ENCODE data around the gene TBC1D10B.
"Not testable (repeated sequence)": the region's sequence is repeated elsewhere in the genome, so short reads cannot be mapped to it uniquely, and the experiment has no call there.

TBC1D10B gene

GRCh38 chr16:30355144-30355953, 14.9 kb downstream of the TBC1D10B start, which contains the start of gene CD2BP2:
CD2BP2 (minus strand) TSS chr16:30355308; CDS start chr16:30354681, 627 bp downstream.
- DNase-seq (ENCODE audit: low read depth) = peak; percentile 82

GRCh38 chr16:30354423-30355143, 15.7 kb downstream of the TBC1D10B start:
- DNase-seq (ENCODE audit: low read depth) = no peak

- no peak for DNase-seq (ENCODE audit: low read depth)
These were observed 16.7 kb downstream of the TBC1D10B start for GRCh38 chr16:30353438-30354129.

DNA sequence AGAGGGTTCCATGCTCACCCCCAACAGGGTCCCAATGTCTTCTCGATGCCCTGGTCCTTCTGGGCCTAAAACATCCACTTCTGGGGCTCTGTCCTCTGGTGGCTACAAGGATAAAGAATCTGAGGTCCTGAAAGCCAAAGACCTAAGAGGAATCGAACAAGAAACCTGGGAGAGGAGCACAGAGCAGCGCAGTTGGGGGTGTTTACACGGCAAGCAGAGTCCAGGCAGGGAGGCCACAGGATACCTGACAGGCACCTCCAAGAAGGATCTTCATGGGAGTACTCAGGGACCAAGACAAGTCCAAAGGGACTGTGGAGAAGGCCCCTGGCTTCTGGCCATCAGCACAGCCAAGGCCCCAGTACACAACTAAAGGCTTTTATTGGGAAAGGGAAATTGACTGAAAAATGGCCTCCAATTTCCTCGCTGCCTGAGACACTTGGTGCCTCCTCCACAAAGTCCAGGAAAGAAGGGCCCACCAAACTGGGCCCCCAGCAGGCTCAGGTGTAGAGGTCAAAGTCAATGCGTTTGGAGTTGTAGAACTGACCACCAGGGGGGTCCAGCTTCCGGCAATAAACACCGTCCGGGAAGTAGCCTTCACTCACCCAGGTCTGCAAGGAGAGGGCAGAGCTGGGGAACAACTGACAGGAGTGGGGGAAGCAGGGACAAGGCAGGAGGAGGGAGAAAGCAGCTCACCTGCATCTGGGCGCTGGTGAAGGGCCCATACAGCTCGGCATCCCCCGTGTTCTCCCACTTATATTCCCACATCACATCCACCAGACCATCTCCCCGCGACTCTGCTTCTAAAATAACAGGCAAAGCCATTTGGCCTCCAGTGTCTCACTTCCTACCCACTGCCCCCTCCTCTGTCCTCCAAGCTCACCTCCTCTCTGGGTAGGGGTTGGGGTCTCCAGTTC, 17.5 kb downstream of the TBC1D10B start:
- DNase-seq (ENCODE audit: low read depth) = no peak

DNA sequence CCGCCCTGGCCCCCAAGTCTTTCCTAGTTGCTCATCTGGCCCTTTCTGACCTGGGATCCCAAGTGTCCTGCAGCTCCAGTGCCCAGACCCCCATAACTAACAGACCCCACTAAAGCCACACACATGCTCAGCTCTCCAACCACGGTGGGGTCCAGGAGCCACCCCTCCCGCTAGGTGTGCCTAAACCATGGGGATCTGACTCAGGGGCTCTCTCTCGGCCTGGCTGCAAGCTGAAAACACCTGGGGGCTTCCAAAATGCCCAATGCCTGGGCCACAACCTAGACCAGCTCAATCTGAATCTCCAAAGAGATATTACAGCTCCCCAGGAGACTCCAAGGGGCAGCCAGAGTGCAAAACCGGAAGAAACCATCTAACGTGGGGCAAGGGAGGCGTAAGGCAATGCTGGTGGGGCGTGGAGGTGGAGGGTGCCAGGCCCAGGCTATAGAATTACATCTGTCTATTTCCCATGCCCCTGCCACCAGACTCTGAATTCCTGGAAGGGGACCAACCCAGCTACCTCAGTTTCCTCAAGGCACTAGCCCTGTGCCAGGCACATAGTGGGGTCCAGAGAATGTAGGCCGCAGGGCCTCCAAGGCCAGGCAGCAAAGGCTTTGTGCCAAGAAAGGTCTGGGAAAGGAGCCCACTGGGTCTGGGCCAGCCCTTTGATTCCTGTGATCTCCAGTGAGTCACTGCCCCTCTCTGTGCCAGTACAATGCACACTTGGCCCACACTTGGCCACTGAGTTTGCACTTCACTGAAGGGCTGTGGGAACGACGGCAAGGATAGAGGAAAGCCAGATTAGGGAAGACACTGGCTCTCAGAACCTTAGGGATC, 18.5 kb downstream of the TBC1D10B start:
- no peak for DNase-seq (ENCODE audit: low read depth)

- no peak for DNase-seq (ENCODE audit: low read depth)
These were observed 19.3 kb downstream of the TBC1D10B start for GRCh38 chr16:30351001-30351441.

DNA sequence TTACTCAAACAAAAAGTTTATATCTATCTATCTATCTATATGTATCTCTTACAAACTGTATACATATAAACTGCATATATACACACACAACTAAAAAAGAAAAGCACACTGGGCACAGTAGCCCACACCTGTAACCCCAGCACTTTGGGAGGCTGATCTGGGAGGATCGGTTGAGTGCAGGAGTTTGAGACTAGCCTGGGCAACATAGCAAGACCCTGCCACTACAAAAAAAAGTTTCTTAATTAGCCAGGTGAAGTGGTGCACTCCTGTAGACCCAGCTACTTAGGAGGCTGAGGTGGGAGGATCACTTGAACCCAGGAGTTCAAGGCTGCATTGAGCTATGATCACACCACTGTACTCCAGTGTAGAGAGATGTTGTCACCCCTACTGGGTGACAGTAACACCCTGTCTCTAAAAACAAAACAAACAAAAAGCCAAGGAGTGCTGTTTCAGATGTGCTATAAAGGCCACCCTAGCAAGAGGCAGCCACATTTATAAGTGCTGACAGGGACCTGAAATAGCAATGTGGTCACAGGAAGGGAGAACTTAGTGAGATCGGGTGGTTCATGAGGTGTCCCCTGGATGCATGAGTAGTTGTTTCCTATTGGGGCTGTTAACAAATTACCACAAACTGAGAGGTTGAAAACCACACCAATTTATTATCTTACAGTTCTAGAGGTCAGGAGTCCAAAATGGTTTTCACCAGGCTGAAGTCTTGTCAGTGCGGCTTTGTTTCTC, 20.0 kb downstream of the TBC1D10B start:
- DNase-seq (ENCODE audit: low read depth) = no peak

DNA sequence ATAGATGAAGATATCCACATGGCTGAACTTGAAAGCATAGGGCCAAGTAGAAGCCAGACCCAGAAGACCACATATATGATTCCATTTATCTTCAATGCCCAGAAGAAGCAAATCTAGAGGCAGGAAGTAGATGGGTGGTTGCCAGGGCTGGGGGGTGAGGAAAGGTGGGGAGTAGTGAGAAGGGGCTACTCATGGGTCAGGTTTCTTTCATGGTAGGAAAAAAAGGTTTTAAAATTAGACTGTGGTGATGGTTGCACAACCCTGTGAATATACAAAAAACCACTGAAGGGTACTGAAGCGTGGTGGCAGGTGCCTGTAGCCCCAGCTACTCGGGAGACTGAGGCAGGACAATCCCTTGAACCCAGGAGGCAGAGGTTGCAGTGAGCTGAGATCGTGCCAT, 20.6 kb downstream of the TBC1D10B start:
- DNase-seq (ENCODE audit: low read depth) = no peak

DNA sequence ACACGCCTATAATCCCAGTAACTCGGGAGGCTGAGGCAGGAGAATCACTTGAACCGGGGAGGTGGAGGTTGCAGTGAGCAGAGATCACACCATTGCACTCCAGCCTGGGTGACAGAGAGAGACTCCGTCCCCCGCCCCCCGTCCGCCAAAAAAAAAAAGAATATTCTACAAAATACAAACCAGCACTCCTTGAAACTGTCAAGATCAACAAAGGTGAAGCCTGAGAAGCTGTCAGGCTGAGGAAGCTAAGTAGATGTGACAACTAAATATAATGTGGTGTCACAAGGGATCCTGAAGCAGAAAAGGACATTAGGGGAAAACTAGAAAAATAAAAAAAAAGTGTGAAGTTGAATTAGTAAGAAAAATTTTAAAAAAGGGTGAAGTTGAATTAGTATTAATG, 21.4 kb downstream of the TBC1D10B start:
- DNase-seq (ENCODE audit: low read depth) = no peak

- no peak for DNase-seq (ENCODE audit: low read depth)
These were observed 22.2 kb downstream of the TBC1D10B start for GRCh38 chr16:30348113-30348512.

GRCh38 chr16:30346286-30346685, 24.0 kb downstream of the TBC1D10B start:
- DNase-seq (ENCODE audit: low read depth) = no peak

DNA sequence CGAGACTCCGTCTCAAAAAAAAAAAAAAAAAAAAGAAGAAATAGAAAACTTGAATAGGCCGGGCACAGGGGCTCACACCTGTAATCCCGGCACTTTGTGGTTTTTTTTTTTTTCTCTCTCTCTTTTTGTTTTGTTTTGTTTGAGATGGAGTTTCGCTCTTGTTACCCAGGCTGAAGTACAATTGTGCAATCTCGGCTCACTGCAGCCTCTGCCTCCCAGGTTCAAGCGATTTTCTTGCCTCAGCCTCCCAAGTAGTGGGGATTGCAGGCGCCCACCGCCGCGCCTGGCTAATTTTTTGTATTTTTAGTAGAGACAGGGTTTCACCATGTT, 26.8 kb downstream of the TBC1D10B start:
- DNase-seq (ENCODE audit: low read depth) = not testable (repeated sequence)

DNA sequence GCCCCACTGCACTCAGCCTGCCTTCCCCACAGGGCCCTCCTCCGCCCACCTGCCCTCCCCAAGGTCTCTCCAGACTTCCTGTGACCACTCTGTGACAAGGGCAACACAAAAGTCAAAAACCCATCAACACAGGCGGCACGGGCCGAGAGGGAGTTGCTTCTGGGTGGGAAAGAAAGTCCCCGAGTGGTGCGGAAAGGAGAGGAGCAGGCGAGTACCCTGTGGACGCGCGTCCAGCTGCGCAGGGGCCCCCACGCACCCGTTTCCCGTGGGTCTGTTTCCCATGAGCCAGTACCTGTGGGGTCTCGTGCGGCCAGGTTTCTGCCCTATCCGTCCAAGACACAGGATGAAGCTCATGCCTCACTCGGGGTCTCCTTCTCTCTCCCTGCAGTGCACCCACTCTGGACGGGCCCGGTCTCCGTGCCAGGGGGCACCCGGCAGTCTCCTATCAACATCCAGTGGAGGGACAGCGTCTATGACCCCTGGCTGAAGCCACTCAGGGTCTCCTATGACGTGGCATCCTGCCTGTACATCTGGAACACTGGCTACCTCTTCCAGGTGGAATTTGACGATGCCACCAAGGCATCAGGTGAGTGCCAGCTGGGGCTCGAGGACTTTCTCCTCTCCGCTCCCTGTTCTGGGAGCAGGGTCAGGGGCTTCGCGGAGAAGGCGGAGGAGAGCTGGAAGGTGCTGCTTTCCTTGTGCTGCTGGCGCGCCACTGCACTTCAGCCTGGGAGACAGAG, 27.4 kb downstream of the TBC1D10B start:
- DNase-seq (ENCODE audit: low read depth) = no peak

DNA sequence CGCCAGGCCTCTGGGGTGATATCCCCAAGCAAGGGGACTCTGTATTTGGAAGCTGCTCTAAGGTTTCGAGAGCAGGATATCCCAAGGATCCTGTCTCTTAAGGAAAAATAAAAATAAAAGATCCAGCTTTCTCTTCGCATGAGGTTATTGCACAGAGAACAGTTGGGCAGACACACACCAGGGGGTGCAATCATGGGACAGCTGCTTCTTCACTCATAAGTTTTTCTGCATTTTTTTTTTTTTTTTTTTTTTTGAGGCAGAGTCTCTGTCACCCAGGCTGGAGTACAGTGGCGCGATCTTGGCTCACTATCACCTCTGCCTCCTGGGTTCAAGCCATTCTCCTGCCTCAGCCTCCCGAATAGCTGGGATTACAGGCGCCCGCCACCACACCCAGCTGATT, 28.3 kb downstream of the TBC1D10B start:
- not testable (repeated sequence) for DNase-seq (ENCODE audit: low read depth)

GRCh38 chr16:30340621-30341020, 29.7 kb downstream of the TBC1D10B start:
- DNase-seq (ENCODE audit: low read depth) = no peak

- not testable (repeated sequence) for DNase-seq (ENCODE audit: low read depth)
These were observed 31.6 kb downstream of the TBC1D10B start for GRCh38 chr16:30338715-30339114.

DNA sequence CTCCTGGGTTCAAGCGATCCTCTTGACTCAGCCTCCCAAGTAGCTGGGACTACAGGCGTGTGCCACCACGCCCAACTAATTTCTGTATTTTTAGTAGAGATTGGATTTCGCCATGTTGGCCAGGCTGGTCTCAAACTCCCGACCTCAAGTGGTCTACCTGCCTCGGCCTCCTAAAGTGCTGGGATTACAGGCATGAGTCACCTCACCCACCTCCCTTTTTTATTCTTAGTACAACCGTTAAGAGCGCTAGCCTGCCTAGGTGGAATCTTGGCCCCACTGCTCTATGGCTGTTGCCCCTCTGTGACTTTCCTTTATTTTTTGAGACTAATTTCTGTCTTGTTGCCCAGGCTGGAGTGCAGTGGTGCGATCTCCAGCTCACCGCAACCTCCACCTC, 32.3 kb downstream of the TBC1D10B start:
- DNase-seq (ENCODE audit: low read depth) = not testable (repeated sequence)

DNA sequence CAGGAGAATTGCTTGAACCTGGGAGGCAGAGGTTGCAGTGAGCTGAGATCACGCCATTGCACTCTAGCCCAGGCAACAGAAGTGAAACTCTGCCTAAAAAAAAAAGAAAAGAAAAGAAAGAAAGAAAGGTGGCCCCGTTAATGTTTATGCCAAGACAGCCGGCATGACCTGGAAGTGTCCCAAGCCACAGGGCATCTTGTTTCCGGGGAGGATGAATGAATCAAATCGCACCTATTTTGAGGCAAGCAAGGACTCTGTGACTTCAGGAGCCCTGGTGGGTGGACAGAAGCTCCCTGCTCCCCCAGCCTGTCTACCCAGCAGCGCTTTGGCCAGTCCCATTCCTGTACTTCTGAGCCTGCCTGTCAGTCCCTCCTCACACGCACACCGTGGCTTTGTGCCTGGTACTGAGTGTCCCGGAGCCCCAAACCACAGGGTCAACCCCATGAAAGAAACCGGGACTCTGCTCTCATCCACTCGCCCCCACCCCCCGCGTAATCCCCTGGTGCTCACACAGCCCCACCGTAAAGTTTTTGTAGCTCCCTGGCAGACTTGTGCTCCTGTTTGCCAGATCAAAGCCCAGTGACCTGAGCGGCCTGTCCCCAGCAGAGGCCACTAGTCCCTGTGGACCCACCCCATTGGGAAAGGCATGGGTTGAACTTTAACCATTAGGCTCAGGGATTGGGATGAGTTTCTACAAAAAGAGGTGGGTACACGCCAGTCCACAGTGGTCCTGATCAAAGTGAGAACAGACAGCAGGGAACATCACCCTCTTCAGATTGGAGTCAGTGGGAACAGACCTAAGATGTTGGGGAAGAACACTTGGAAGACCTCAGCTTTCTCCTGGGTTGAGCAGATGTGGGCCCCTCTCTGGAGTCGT, 34.5 kb downstream of the TBC1D10B start:
- no peak for DNase-seq (ENCODE audit: low read depth)

Data from activated T-helper 9 cell treated with anti-CD3 and anti-CD28 coated beads, Interleukin-2, amount 50 U/mL, for 16 hours (primary cell).